ENCODE data around the gene BRPF1. TPM values are rescaled to one million over a fixed set of nuclear protein-coding genes. Genes with fewer than 3 reads are reported as not detected.

BRPF1 gene
- 11.4 and 12.9 TPM in 2 replicates for total RNA-seq

GRCh38 chr3:9731206-9732079 is at the start of gene BRPF1:
TSS of gene BRPF1 (plus strand) at chr3:9731735. CDS start at chr3:9734141, 2,406 bp downstream.

DNA sequence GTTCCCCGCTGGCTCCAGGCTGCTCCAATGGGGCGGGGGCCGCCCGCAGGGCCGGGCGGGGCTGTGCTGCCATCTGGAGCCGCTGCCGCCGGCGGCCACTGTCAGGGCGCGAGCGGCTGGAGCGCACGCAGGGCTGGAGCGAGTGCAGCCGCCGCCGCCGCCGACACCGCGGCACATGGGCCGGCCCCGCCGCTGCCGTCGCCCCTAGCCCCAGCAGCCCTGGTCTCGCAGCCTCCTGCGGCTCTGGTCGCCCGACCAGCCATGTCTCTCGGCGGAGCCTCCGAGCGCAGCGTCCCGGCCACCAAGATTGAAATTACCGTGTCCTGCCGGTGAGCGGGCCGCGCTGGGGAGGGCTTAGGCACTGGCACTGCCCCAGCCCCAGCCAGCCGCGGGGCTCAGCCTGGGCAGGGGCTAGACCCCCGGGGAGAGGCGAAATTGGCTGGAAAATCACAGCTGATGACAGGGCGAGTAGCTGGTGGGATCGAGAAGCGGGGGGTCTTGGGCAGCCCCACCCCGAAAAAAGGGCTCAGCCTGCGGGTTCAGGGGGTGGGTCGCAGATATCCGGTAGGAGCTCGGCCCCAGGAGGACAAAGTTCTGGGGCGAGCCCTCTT is 27.7 kb upstream of the BRPF1 start, which contains the start of gene CPNE9:
Gene CPNE9 (plus strand): TSS at position 98 of the 611 bp plus-strand sequence. CDS start 164 bp downstream, at position 262.

DNA sequence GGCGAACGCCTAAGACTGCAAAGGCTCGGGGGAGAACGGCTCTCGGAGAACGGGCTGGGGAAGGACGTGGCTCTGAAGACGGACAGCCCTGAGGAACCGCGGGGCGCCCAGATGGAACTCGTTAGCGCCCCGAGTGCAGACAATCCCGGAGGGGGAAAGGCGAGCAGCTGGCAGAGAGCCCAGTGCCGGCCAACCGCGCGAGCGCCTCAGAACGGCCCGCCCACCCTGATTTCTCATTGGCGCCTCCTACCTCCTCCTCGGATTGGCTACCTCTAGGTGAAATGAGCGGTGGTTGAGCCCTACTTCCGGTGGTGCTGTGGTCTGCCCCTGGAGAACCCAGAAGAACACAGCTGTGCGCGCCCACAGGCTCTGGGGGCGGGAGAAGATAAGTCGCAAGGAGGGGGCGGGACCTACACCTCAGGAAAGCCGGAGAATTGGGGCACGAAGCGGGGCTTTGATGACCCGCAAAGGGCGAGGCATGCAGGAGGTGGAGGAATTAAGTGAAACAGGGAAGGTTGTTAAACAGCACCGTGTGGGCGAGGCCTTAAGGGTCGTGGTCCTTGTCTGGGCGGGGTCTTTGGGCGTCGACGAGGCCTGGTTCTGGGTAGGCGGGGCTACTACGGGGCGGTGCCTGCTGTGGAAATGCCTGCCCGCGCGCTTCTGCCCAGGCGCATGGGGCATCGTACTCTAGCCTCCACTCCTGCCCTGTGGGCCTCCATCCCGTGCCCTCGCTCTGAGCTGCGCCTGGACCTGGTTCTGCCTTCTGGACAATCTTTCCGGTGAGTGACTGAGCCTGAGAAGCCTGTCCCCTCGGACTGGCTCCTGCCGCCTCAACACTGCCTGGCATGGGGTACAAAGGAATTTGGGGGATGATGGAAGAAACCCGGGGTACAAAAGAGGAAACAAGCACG is 18.4 kb downstream of the BRPF1 start, which contains the start of gene OGG1:
Gene OGG1 (plus strand): TSS at position 308 of the 911 bp plus-strand sequence. CDS start 335 bp downstream, at position 643.

GRCh38 chr3:9769426-9770275 is 38.1 kb downstream of the BRPF1 start, which contains the start of gene CAMK1:
TSS of gene CAMK1 (minus strand) at chr3:9769947. CDS start at chr3:9767749, 2,198 bp downstream.

DNA sequence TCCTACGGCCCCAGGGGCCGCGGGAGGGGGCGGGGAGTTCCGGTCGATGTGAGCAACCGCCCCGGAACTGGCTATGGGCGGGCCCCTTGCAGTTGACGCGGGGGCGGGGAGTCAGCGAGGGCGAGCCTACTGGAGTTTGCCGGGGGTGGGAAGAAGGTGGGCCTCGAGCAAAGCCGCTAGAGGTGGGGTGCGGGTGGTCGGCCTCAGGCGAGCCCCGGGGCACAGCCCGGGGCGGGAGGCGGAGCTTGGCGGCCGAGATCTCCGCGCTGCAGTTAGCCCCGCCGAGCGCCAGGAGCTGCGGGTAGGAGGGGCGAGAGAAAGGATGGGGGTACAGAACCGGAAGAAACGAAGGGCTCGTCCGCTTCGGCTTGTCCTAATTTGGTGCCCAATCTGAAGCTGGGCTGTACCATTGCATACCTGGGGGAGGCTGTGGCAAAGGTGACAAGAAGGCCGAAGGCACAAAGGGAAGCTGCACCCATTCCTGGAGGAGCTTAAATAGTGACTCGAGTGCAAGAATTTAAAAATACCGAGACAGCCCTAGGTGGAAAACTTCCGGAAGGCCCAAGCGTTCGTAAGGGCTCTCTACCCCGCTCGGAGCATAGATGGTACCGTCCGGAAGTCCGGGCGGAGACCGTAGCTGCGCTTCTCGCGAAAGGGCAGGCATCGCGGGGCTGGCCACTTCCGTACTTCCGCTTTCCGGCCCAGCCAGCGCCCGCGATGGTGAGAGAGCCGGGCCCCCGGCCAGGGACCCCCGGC is 61.0 kb downstream of the BRPF1 start, which contains the start of the genes ARPC4 and TADA3:
Gene ARPC4 (plus strand): TSS at position 678 of the 756 bp plus-strand sequence. CDS start 40 bp downstream, at position 718.
Gene TADA3 (minus strand): TSS at position 69 of the 756 bp plus-strand sequence. CDS start 1,007 bp downstream, outside the sequence.

Other genes with a start within 250 kb of the BRPF1 start
- not detected in 2 replicates for gene LHFPL4, start 177.9 kb upstream of the BRPF1 start, total RNA-seq
- gene MTMR14, start 82.2 kb upstream of the BRPF1 start, total RNA-seq, result 29.3 and 29.4 TPM in 2 replicates
- under 0.01 and 0.17 TPM in 2 replicates for gene CPNE9, start 27.9 kb upstream of the BRPF1 start, total RNA-seq
- 32.8 and 36.0 TPM in 2 replicates for gene OGG1, start 18.2 kb downstream of the BRPF1 start, total RNA-seq
- 41.5 and 45.3 TPM in 2 replicates for gene CAMK1, start 38.2 kb downstream of the BRPF1 start, total RNA-seq
- 81.9 and 89.2 TPM in 2 replicates for gene TADA3, start 60.7 kb downstream of the BRPF1 start, total RNA-seq
- 195 and 196 TPM in 2 replicates for gene ARPC4, start 61.3 kb downstream of the BRPF1 start, total RNA-seq
- gene TTLL3, start 78.5 kb downstream of the BRPF1 start, total RNA-seq, result 8.3 and 8.7 TPM in 2 replicates
- gene RPUSD3, start 112.3 kb downstream of the BRPF1 start, total RNA-seq, result 51.3 and 56.5 TPM in 2 replicates
- gene CIDEC, start 148.5 kb downstream of the BRPF1 start, total RNA-seq, result 0.15 and 0.17 TPM in 2 replicates
- 45.2 and 54.7 TPM in 2 replicates for gene JAGN1, start 158.9 kb downstream of the BRPF1 start, total RNA-seq
- gene IL17RE, start 171.1 kb downstream of the BRPF1 start, total RNA-seq, result 3.9 and 6.6 TPM in 2 replicates
- 40.0 and 44.6 TPM in 2 replicates for gene IL17RC, start 185.4 kb downstream of the BRPF1 start, total RNA-seq
- 12.8 and 14.5 TPM in 2 replicates for gene CRELD1, start 202.1 kb downstream of the BRPF1 start, total RNA-seq
- 1.8 and 3.2 TPM in 2 replicates for gene PRRT3, start 220.7 kb downstream of the BRPF1 start, total RNA-seq